T-helper 1 cell (primary cell): ENCODE results near the gene SLC41A3.
"Not testable (repeated sequence)": the region's sequence is repeated elsewhere in the genome, so short reads cannot be mapped to it uniquely, and the experiment has no call there.

Source experiments
- DNase-seq, 5 donors: peaks; one replicate each; pipeline ENCODE4 v3.0.0-alpha.2; 2012 to 2020

SLC41A3 gene

GRCh38 chr3:126025862-126026261, 58.1 kb downstream of the SLC41A3 start:
- DNase-seq: no peak

- DNase-seq: no peak
Measured at GRCh38 chr3:126025116-126025729, 58.7 kb downstream of the SLC41A3 start.

DNA sequence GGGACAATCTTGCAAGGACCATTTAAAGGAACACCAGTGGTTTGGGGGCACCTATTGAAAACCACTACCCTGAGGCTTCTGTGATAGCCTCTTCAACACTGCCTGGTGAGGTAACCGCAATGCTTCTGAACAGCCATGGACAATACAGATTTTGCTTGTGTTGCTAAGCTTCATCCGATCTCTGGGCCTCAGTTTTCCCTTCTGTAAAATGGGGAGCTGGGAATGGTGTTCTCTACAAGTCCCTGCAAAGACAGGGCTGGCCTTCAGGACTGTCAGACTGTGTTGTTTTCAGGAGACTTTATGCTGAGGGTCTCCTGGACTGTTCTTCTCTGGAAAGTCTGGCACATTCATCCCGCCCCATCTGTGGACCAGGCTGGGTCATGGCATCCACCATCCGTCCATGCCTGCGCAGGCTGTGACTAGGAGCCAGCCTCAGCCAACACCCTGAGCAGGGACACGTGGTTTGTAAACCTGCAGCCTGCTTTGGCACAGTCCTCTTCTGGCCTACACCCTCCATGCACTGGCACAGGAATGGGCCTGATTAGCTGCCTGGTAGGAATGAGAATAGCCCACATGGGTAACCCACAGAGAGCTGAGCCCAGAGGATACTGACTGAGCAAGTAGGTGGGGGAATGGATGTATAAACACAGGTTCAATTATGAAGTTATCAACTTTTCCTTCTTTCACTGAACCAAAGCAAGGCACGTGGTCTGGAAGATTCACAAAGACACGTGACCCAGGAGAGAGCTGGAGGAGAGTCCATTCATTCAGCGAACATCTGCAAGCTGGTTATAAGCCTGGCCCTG, 59.7 kb downstream of the SLC41A3 start:
- DNase-seq: no peak

DNA sequence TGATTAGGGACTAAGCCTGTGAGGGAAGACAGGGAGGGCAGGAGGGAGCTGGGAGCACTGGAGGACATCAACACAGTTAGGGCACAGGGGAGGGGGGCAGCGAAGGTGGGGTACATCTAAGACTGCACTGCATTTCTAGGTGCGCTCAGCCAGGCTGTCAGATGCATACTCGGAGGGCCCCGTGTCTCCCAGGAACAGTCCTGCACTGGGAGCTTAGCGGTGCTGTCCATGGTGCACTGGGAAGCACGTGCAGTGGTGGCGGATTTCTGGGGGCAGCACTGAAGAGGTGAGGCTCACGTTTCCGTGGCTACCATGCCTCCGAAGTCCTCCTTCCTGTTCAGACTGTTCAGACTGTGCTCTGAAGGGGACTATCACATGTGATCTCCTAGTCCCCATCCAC, 60.5 kb downstream of the SLC41A3 start:
- no peak for DNase-seq

GRCh38 chr3:126022741-126023359, 61.1 kb downstream of the SLC41A3 start:
- DNase-seq: no peak

DNA sequence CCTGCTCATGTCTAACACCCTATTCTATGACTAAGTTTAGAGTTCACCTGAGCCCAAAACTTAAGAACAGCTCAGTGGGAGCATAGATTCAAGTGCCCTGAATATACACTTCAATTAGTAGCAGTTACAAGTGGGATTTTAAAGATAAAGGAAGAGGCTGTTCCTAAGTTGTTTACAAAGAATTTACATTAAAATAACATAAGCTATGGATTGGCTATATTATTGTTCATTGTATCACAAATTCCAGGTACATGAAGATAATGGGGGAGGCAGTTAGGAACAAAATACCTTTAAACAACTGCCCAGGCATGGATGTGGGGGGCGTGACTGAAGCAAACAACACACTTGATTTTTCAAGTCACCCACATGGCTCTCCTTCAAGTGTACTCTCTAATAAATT, 62.2 kb downstream of the SLC41A3 start:
- no peak for DNase-seq

GRCh38 chr3:126021224-126021623, 62.7 kb downstream of the SLC41A3 start:
- no peak for DNase-seq

- DNase-seq: no peak
Measured at GRCh38 chr3:126019683-126020082, 64.2 kb downstream of the SLC41A3 start.

- no peak for DNase-seq
Measured at GRCh38 chr3:126018995-126019394, 64.9 kb downstream of the SLC41A3 start.

DNA sequence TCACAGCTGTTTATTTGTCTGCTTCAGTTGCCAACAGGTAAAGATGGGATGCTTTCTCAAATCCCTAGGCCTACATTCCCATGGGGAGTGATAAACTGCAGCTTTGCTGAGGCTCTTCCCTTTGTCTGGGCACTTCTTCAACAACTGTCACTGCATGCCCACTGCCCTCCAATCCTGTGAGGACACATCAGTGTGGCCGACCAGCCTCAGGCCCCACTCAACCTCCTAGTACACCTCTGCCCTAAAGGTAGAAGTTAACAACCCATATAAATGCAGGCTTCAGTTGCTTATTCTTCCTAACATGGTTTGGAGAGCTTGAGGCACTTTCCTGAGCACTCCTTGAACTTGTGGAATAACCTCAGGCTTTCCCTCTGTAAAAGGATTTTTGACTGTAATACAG, 65.4 kb downstream of the SLC41A3 start:
- no peak for DNase-seq

DNA sequence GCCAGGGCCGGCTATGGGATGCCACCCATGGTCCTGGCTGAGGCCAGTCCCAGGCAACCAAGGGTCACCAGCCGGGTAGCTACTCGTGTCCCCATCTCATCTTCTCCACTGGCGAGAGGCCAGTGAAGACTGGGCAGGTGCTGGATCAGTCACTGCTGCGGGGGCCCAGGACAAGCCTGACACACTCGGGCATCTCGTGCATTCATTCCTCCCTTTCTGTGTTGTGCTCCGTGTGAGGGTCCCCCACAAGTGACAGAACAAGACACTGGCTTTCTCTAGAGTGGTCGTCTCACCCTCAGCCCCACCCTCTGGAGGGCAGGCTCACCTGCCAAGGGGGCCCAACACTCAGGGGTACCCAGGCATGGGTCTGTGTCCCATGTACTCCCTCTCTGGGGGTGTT, 66.6 kb downstream of the SLC41A3 start:
- no peak for DNase-seq

GRCh38 chr3:126016616-126017015, 67.3 kb downstream of the SLC41A3 start:
- DNase-seq: no peak

DNA sequence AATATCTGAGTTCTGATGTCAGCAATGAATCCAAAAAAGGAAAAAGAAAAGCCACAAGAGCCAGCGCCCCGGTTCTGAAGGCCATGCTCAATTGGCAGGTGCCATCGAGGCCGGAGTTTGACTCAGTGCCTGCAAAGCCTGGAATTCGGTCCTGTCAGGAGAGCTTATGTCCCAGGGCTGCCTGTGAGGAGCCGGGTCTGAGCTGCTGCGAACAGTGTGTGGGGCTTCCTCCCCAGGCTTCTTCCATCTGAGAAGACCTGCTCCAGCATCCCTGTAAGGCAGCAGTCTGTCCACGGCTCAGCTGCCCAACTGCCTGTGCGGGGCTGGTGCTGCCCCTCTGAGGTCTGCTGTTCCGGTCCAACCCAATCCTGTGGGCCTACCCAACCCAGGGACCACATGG, 68.8 kb downstream of the SLC41A3 start:
- no peak for DNase-seq

- no peak for DNase-seq
Measured at GRCh38 chr3:126014252-126014651, 69.7 kb downstream of the SLC41A3 start.

DNA sequence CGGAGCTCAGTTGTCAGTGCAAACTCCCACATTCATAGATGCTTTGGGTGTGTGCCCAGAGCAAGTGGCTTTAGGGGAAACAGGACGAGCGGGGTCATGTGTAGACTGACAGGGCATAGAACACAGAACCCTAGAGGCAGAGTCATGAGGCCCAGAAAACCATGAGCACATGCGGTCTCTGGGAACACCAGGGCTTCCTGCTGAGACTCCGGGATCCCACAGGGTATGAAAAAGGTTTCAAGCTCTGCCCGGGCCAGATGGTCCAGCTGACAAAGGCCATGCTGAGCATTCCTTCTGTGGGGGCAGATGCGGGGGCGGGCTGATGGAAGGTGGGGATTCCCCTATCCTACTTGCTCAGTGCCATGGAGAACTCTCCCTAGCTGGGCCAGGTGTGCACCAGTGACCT, 70.2 kb downstream of the SLC41A3 start:
- DNase-seq: no peak

DNA sequence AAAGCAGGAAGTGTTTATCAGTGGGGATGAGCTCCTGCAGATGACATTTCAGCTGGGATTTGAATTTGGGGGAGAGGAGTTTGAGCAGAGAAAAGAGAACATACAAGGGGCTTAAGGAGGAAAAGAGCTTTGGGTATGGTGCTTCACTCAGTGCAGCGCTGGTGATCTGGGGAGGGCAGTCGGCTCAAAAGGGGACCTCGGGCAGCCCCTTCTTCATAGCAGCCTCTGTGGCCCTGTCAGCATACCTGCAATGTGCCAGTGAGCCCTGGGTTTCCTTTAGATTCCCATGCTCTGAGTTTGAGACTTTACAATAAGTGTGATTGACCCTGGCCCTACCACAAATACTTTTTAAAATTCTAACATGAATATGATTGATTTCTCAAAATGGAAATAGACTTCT, 74.7 kb downstream of the SLC41A3 start:
- DNase-seq: no peak

DNA sequence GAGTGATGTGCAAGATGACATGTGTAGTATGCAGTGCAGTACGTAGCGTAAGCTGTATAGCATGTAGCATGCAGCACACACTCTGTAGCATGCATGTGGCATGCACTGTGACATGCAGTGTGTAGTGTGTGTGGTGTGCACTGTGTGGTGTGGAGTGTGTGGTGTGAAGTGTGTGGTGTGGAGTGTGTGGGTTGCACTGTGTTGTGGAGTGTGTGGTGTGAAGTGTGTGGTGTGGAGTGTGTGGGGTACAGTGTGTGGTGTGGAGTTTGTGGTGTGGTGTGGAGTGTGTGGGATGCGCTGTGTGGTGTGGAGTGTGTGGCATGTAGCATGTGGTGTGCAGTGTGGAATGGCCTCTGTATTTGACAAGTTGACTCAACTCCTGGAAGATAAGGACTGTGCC, 75.7 kb downstream of the SLC41A3 start:
- DNase-seq: no peak

DNA sequence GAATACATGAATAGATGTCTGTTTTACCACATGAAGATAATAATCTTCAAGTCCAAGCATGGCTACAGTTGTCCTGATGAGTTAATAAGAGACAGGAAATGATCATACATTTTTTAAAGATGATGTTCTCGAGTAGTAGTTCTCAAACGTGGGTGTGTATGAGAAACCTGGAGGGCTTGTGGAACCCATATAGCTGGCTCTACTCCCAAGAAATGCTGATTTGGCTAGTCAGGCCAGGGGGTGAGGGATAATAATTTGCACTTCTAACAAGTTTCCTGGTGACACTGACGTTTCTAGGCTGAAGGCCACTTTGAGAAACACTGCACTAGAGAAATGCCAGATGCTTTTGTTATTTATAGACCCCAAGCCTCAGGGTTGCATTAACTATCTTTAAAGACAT, 78.0 kb downstream of the SLC41A3 start:
- no peak for DNase-seq

DNA sequence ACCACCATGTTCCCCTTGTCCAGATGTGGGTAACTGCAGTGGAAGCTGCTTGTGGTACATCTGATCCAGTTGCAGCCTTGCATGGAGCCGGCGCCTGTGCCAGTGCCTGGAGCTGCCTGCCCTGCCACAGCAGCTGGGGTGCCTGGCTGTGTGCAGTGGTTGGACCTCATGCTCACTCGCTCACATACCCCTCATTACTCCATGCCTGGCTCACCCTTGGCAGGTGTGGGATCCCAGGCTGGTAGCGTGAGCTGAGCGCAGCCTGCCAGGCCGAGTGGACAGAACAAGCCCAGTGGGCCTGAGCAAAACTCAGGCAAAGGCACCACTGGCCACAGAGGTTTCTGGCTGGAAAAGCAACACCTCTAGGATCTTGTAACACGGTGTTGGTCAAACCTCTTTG, 79.2 kb downstream of the SLC41A3 start:
- no peak for DNase-seq

DNA sequence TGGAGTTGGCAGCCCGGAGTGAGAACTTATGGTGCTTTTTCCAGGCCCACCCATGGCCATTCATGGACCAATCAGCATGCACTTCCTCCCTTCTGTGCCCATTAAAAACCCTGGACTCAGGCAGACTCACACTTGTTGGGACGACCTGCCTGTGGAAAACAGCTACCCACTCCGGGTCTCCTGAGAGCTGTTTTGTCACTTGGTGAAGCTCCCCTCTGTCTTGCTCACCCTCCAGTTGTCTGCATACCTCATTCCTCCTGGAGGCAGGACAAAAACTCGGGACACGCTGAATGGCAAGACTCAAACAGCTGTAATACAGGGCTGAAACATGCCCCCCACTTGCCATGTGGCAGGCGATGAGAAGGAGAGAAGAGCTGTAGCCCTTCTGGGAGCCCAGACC, 79.7 kb downstream of the SLC41A3 start:
- DNase-seq: no peak

DNA sequence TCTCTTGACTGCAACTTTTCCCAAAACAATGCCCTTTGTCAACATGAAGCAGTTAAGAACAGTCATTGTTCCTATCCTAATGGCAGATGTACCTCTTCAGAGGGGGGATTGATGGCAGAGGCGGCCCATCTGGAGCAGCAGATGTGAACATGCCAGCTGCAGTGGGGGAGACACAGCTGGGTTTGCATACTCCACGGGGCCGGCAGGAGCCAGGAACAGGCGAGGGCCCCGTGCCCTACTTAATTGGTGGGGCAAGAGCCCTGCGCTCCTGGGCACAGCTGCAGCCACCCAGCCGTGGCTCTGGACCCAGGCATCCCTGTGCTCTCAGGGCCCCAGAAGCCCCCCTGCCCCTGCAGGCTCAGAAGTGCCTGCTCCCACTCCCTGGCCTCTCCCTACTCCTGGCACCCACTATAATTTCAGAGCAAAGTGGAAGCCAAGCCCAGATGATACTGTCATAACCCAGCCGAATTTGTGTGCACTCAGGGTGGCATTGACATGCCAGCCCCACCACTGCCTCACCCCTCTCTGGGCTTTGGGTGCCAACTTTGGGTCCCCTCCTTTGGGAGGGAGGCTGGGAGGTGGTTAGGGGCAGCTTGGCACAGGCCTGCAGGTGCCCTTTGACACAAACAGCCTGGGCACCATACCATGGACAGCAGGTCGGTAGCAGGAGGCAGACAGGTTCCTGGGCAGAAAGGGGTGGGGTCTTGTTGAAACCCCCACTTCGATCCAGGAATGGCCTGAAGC, 80.3 kb downstream of the SLC41A3 start:
- no peak for DNase-seq

GRCh38 chr3:126002189-126002588, 81.7 kb downstream of the SLC41A3 start:
- DNase-seq: no peak

GRCh38 chr3:125996751-125997150, 87.2 kb downstream of the SLC41A3 start:
- DNase-seq: not testable (repeated sequence)
